Activated T-cell treated with anti-CD3 and anti-CD28 coated beads, Interleukin-2, amount 50 U/mL, for 72 hours (primary cell): ENCODE data around the gene ARFGAP1. TPM values are rescaled to one million over a fixed set of nuclear protein-coding genes. Genes with fewer than 3 reads are reported as not detected.
"Not testable (repeated sequence)": the region's sequence is repeated elsewhere in the genome, so short reads cannot be mapped to it uniquely, and the experiment has no call there.

ENCODE experiments used
- ATAC-seq, 2 donors: fragments of 150-1000 bp; cut with Tn5 transposase; replicated peaks in 1 of 2; 2 replicates each; pipeline ENCODE4 v1.10.0; 2021; ENCODE audit warnings: moderate library complexity in 2 of 2, mild to moderate bottlenecking in 1 of 2
- DNase-seq, 2 donors: peaks; one replicate each; pipeline ENCODE4 v3.0.0; 2021 to 2022; ENCODE audit warnings: mixed read lengths in 1 of 2
- H3K27ac Mint-ChIP-seq: one replicate; pipeline ENCODE4 v1.8.0; 2022; ENCODE audit warnings: mild to moderate bottlenecking, moderate library complexity, mixed read lengths
- H3K27me3 Mint-ChIP-seq: one replicate; pipeline ENCODE4 v1.8.0; 2022; ENCODE audit warnings: low read depth, mixed read lengths
- H3K36me3 Mint-ChIP-seq, 2 donors: one replicate each; pipeline ENCODE4 v1.8.0; 2022; ENCODE audit warnings: mixed read lengths in 2 of 2, mild to moderate bottlenecking in 1 of 2; ENCODE audit not compliant: insufficient read depth in 2 of 2
- H3K4me1 Mint-ChIP-seq: one replicate; pipeline ENCODE4 v1.8.0; 2022; ENCODE audit warnings: low read depth, mixed read lengths
- H3K4me3 Mint-ChIP-seq, 2 donors: one replicate each; pipeline ENCODE4 v1.8.0; 2022; ENCODE audit warnings: mild to moderate bottlenecking in 2 of 2, mixed read lengths in 2 of 2, moderate library complexity in 2 of 2
- H3K9me3 Mint-ChIP-seq, 2 donors: one replicate each; pipeline ENCODE4 v1.8.0; 2022; ENCODE audit warnings: mixed read lengths in 2 of 2
- total RNA-seq, 2 donors: library from RNA; stranded (reverse); gene quantifications; one replicate each; pipeline ENCODE4 v1.2.3, GENCODE V29; 2022

The ARFGAP1 gene
- total RNA-seq, 2 donors from 2014 or later: 75.8 to 76.6 TPM

DNA sequence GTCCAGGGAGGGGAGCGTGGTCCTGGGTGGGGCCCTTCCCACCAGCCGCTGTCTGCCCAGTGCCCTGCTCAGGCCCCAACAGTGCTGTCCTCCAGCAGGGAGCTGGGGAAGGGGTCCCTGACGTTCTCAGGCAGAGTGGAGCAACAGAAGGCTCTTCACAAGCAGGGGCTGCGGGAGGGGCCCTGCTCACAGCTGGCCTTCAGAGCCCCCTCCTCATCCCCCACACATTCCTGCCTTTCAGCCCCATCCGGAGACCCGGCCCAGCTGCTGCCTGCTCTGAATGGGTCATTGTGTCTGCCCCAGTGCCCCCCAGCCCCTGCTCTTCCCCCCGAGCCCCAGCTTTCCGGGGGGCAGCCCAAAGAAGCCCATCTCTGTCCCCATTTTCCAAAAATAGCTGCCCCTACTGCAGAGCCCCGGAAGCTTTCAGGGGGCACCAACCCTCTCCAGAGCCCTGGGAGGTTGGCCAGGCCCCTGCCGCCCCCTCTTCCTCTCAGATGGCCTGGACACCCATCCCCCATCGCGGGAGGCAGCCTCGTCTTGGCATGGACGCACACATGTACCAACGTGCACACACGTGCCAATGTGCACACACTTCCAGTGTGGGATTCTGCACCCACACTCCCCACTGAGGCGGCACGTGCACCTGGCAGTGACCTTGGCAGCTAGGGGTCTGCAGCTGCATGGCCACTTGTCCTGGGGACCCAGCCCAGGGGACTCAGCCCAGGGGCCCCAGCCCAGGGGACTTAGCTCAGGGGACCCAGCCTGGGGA is 24.1 kb downstream of the ARFGAP1 start:
- no peaks in the 10 kb centered on the region for H3K36me3 Mint-ChIP-seq
- H3K9me3 Mint-ChIP-seq: peaks cover 0 to 4% of the 10 kb centered on the region in 2 donors
- no peak for ATAC-seq
- no peak overlapping the region for H3K4me3 Mint-ChIP-seq
- no peak for DNase-seq
- no peak overlapping the region for H3K27ac Mint-ChIP-seq
- H3K27me3 Mint-ChIP-seq: peaks cover 15% of the 10 kb centered on the region
- no peaks in the 10 kb centered on the region for H3K4me1 Mint-ChIP-seq

DNA sequence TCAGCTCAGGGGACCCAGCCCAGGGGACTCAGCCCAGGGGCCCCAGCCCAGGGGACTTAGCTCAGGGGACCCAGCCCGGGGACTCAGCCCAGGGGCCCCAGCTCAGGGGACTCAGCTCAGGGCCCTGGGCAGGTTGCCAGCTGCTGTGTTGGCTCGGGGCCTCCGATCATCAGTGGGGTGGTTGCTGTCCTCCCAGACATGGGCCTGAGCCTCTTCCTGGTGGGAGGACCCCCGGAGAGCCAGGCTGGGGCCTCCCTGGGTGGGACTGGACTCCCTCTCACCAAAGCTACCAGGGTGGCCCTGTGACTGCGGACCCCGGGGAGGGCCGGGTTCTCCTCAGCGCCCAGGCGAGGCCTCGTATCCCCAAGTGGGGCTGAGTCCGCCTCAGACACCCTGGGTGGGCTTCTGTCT is 24.8 kb downstream of the ARFGAP1 start:
- ATAC-seq (no peak), DNase-seq (no peak)
- H3K9me3 Mint-ChIP-seq: peaks cover 0 to 4% of the 10 kb centered on the region in 2 donors
- H3K27me3 Mint-ChIP-seq: peaks cover 18% of the 10 kb centered on the region
- no peaks in the 10 kb centered on the region for H3K4me1 Mint-ChIP-seq
- no peak overlapping the region for H3K4me3 Mint-ChIP-seq
- H3K27ac Mint-ChIP-seq: no peak overlapping the region
- H3K36me3 Mint-ChIP-seq: no peaks in the 10 kb centered on the region

DNA sequence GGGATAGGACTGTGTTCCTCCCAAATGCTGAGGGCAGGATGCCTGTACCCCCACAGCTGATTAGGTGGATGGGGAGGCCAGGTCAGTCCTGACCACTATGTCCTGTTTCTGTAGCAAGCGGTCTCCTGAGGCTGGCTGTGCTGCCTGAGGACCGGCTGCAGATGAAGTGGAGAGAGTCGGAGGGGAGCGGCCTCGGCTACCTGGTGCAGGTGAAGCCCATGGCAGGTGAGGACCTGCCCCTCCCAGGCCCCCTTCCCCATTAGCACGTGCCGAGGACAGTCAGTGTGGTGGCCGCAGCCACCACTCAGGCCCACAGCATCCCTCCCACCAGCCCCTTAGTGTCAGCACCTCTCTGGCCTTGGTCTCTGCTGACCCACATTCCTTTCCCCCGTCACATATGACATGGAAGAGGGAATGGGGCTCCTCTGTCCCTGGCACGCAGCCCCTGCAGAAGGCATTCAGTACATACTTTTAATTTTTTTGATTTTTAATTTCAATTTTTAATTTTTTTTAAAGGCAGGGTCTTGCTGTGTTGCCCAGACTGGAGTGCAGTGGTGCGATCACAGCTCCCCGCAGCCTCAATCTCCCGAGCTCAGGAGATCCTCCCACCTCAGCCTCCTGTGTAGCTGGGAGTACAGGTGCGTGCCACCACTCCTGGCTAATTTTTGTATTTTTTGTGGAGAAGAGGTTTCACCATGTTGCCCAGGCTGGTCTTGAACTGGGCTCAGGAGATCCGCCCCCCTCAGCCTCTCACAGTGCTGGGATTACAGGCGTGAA is 25.4 kb downstream of the ARFGAP1 start:
- Mint-ChIP-seq H3K36me3 (peaks cover 0 to 2% of the 10 kb centered on the region in 2 donors), H3K4me1 (no peaks in the 10 kb centered on the region), H3K27me3 (peaks cover 24% of the 10 kb centered on the region), H3K4me3 (no peak overlapping the region), H3K9me3 (peaks cover 0 to 4% of the 10 kb centered on the region in 2 donors), H3K27ac (no peak overlapping the region)
- ATAC-seq: no peak
- DNase-seq: no peak

DNA sequence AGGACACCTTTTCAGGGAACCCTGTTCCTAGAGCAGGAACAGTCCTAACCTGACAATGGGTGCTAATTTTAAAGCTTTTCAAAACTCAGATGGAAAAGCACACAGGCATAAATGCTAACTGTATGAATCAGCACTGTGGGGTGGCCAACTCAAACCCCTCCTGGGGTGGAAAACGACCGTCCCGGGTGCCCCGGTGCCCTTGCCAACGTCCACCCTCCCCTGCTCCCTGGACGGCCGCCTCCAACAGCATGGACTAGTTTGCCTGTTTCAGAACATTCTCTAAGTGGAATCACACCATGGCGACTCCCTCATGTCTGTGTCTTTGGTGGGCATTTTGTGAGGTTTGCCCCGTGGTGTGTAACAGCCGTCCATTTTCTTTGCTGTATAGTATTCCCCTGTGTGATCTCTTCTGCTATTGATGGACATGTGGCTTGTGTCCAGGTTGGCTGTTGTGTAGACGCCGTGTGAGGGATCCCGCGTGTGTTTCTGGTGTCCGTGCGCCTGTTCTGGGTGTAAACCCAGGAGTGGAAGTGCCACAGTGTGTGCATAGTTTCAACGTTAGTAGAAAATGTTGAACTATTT is 26.2 kb downstream of the ARFGAP1 start:
- no peak overlapping the region for H3K4me3 Mint-ChIP-seq
- H3K36me3 Mint-ChIP-seq: peaks cover 0 to 2% of the 10 kb centered on the region in 2 donors
- DNase-seq (no peak), ATAC-seq (no peak)
- no peaks in the 10 kb centered on the region for H3K4me1 Mint-ChIP-seq
- peaks cover 0 to 4% of the 10 kb centered on the region in 2 donors for H3K9me3 Mint-ChIP-seq
- H3K27me3 Mint-ChIP-seq: peaks cover 24% of the 10 kb centered on the region
- H3K27ac Mint-ChIP-seq: no peak overlapping the region

DNA sequence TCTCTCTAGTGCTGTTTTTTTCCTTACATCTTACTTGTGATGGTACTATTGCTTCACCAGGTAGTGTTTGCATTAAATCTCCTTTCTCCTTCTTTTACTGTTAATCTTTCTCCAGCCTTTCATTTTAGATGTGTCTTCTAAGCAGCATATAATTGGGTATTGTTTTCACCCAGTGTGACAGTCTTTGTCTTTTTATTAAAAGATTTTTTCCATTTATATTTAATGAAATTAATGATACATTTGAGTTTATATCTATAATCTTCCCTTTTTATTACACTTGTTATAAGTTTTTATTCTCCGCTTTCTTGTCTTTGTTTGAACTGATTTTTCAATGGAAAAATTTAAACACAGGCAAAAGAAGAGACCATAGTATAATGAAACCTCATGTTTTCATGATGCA is 29.1 kb downstream of the ARFGAP1 start:
- H3K4me1 Mint-ChIP-seq: no peaks in the 10 kb centered on the region

DNA sequence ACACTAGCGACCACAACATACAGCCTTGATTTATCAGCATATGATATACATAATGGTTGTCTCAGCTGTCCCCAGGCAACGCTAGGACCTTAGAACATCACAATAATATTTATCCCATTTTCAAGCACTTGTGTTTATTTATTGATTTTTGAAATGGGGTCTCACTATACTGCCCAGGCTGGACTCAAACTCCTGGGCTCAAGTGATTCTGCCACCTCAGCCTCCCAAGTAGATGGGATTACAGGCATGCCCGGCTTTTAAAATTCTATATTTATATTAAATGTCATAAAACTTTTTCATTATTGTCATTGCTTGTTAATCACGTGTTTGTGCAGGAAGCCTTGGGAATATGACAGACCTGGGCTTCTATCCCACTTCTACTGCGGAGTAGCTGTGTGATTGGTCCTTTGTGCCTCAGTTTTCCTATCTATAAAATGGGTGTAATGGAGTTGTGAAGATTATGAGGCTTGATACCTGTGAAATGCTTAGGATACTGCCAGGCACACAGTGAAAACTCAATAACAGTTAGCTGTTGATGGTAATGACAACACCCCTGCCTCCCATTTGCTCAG is 30.6 kb downstream of the ARFGAP1 start:
- Mint-ChIP-seq H3K4me3 (no peak overlapping the region), H3K36me3 (peaks cover 0 to 2% of the 10 kb centered on the region in 2 donors), H3K27me3 (peaks cover 24% of the 10 kb centered on the region), H3K27ac (no peak overlapping the region), H3K4me1 (no peaks in the 10 kb centered on the region), H3K9me3 (peaks cover 0 to 4% of the 10 kb centered on the region in 2 donors)
- ATAC-seq (no peak), DNase-seq (no peak)

More for the DNA sequence above, 29.1 kb downstream of the ARFGAP1 start:
- ATAC-seq (no peak), DNase-seq (no peak)
- Mint-ChIP-seq H3K27me3 (peaks cover 24% of the 10 kb centered on the region), H3K9me3 (peaks cover 0 to 4% of the 10 kb centered on the region in 2 donors), H3K27ac (no peak overlapping the region), H3K4me3 (no peak overlapping the region), H3K36me3 (peaks cover 0 to 2% of the 10 kb centered on the region in 2 donors)

DNA sequence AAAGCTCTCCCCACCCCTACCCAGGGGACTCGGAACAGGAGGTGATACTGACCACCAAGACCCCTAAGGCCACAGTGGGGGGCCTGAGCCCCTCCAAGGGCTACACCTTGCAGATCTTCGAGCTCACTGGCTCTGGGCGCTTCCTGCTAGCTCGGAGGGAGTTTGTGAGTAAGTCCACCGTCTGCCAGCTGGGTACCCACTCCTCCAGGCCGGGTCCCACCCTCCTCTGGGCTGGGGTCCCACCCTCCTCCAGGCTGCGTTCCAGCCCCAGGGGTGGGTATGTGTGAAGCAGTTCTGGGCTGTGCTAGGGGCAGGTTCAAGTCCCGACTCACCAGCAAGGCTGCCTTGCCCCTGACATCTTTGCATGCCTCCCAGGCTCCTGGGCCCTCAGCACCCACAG is 32.8 kb downstream of the ARFGAP1 start:
- peaks cover 19% of the 10 kb centered on the region for H3K27me3 Mint-ChIP-seq
- no peaks in the 10 kb centered on the region for H3K4me1 Mint-ChIP-seq
- peaks cover 0 to 4% of the 10 kb centered on the region in 2 donors for H3K9me3 Mint-ChIP-seq
- DNase-seq (no peak), ATAC-seq (no peak)
- H3K36me3 Mint-ChIP-seq: peaks cover 0 to 2% of the 10 kb centered on the region in 2 donors
- H3K4me3 Mint-ChIP-seq: no peak overlapping the region
- no peak overlapping the region for H3K27ac Mint-ChIP-seq

DNA sequence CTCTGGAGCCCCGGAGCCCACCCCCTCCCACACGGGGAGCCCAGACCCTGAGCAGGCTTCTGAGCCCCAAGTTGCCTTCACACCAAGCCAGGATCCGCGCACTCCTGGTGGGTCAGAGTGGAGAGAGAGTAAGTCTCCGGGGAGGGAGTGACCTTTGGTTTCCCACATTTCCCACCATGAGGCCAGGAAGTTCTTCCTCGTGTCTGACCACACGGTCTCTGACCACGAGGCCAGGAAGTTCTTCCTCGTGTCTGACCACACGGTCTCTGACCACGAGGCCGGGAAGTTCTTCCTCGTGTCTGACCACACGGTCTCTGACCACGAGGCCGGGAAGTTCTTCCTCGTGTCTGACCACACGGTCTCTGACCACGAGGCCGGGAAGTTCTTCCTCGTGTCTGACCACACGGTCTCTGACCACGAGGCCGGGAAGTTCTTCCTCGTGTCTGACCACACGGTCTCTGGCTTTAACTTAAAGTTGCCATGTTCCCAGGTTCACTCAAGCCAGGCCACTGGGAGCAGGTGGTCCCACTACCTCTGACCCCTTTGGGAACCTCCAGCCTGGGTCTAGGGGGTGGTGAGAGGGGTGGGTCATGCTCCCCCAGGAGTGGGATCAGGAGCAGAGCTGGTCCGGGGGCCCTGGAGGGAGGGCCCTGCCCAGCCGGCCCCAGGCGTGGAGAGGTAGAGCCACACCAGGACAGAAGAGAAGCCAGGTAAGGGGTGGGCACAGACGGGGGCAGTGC is 33.5 kb downstream of the ARFGAP1 start:
- not testable (repeated sequence) for ATAC-seq, H3K36me3 Mint-ChIP-seq, H3K4me3 Mint-ChIP-seq, DNase-seq, H3K9me3 Mint-ChIP-seq, H3K27ac Mint-ChIP-seq, H3K4me1 Mint-ChIP-seq
- H3K27me3 Mint-ChIP-seq: peaks cover 14% of the 10 kb centered on the region

DNA sequence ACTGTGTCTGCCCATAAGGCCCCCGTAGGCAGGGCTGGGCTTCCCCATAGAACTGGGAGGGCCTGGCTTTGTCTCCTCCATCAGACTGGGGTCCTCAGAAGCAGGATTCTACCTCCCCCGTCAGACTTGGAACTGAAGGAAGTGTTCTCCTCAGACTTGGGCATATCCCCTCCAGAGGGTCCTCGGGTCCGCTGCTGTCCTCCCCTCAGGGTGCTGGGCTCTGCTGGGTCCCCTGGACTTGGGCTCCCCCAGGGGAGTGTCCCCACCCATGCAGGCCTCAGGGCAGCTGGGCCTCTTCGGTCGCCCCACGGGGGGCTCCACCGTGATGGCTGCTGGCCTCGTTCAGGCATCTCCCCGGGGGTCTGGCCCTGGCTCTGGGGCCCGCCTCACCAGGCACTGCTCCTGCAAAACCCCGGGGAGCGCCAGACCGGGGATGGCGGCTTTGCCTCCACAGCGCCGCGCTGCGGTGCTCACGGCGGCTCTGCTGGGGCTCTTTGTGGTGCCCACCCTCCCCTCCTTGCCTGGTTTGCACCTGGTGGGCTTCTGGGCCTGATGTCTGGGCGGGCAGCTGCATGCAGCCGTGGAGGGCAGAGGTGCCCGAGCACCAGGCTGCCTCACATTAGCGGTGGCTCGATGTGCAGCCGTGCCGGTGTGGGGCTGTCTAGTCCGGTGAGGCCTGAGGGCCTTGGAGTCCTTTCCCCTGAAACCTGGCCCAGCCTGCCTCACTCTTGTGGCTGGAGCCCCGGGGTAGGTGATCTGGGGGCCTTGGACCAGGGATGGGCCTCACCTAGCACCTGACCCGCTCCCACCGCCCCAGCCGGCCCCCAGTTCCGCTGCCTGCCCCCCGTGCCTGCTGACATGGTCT is 34.3 kb downstream of the ARFGAP1 start:
- H3K27me3 Mint-ChIP-seq: peaks cover 8% of the 10 kb centered on the region
- DNase-seq: no peak
- H3K27ac Mint-ChIP-seq: no peak overlapping the region
- no peak overlapping the region for H3K4me3 Mint-ChIP-seq
- peaks cover 0 to 2% of the 10 kb centered on the region in 2 donors for H3K36me3 Mint-ChIP-seq
- H3K9me3 Mint-ChIP-seq: no peaks in the 10 kb centered on the region
- no peak for ATAC-seq
- H3K4me1 Mint-ChIP-seq: no peaks in the 10 kb centered on the region

DNA sequence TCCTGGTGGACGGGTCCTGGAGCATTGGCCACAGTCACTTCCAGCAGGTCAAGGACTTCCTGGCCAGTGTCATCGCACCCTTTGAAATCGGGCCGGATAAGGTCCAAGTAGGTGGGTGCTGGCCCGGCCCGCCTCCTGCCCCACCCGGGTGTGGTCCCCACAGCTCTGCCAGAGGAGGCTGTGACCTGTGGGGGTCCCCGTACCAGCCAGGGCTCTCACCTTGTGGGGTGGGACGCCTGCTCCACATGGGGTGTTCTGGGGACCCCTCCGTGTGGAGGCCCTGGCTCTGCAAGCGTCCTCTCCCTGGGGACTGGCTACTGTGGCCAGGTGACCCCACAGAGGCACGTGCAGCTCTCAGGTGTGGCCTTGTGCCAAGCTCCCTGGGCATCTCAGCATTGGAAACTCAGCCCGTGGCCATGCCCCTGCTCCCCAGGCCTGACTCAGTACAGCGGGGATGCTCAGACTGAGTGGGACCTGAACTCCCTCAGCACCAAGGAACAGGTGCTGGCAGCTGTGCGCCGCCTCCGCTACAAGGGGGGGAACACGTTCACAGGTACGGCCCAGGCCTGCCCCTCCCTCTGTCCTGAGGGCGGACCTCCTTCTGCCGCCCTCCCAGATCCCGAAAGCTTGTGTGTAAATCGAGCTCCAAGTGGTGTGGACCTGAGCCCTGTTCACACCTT is 35.1 kb downstream of the ARFGAP1 start:
- H3K27me3 Mint-ChIP-seq: peaks cover 4% of the 10 kb centered on the region
- no peaks in the 10 kb centered on the region for H3K9me3 Mint-ChIP-seq
- no peaks in the 10 kb centered on the region for H3K4me1 Mint-ChIP-seq
- peaks cover 0 to 1% of the 10 kb centered on the region in 2 donors for H3K36me3 Mint-ChIP-seq
- no peak overlapping the region for H3K4me3 Mint-ChIP-seq
- H3K27ac Mint-ChIP-seq: no peak overlapping the region
- ATAC-seq (no peak), DNase-seq (no peak)

DNA sequence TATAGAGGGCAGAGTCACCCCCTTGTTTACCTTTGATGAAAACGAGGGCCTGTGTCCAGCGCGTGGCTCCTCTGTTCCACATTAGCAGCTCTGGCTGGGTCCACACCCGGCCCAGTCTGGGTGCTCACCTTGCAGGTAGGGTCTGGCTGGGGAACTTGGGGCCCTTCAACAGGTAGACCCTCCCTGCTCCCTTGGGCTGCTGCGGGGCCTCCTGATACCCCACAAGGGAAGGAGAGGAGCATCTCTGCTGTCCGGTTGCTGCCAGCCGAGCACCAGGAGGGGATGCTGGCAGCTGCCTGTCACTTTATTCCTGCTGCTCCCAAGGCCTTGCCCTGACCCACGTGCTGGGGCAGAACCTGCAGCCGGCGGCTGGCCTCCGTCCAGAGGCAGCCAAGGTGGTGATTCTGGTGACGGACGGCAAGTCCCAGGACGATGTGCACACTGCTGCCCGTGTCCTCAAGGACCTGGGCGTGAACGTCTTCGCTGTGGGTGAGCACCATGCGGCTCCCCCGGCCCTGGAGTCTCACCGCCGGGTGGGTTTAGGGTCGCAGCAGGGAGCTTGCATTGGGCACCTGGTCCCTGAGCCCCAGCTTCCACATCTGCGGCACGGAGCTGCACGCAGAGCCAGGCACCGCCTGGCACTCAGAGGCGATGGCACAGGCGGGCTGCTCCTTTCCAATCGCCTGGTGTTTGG is 35.8 kb downstream of the ARFGAP1 start:
- H3K36me3 Mint-ChIP-seq: no peaks in the 10 kb centered on the region
- H3K4me1 Mint-ChIP-seq: no peaks in the 10 kb centered on the region
- no peak overlapping the region for H3K4me3 Mint-ChIP-seq
- no peaks in the 10 kb centered on the region for H3K27me3 Mint-ChIP-seq
- no peak overlapping the region for H3K27ac Mint-ChIP-seq
- ATAC-seq: no peak
- H3K9me3 Mint-ChIP-seq: no peaks in the 10 kb centered on the region
- no peak for DNase-seq
